Amniotic stem cell (primary cell): ENCODE measurements around the gene CDH13.

Source experiments
- DNase-seq: peaks from one replicate; lab custom pipeline; 2025; lab: John Stamatoyannopoulos, UW

Gene CDH13

DNA sequence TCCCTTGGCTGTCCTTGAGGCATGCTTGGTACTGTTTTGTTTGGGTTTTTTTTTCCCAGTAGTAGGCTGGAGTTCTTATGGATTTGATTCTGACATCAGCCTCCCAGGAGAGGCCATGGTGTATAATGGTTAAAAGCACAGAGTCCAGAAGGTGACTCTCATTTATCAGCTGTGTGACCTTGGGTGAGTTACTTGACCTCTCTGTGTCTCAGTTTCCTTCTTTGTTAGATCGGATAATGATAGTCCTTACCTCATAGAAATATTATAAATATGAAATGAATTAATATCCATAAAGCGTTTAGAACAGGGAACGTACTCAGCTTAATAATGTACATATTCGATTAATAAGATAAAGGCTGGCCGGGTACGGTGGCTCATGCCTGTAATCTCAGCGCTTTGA, 810.3 kb downstream of the CDH13 start:
- DNase-seq: no peak

DNA sequence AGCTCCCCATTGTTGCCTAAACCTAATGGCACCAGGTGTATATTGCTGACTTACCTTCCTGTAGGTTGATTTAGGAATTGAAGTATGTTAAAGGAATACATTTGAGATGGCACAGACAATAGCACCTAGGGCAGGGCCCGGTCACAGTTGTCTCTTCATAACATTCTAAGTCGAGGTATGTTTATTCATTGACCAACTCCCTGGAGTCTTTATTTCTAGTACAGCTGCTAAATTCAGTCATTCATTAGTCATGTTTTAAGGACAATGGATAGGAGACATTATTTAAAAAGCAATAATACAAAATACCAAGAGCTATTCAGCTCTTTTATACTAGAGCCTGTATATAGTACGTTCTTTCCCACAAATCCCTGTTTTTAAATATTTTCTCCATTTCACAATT, 811.6 kb downstream of the CDH13 start:
- no peak for DNase-seq

DNA sequence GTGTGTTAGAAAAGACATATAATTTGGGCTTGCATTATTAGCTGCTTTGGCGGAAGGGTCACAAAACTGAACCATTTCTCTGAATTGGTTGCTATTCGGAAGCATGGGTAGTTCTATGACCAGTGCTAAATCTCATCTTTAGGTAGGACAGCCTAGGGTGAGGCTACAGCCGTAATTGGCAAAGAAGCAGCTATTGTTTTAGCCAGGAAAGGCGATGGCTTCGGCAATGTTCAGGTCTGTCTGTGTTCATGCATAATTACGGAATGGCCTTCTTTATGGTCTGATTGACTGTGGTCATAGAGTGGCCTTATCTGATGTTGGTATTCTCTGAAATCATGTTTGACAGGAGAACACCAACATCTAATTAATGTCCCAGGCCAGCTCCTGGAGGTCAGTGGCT, 812.6 kb downstream of the CDH13 start:
- DNase-seq: no peak

DNA sequence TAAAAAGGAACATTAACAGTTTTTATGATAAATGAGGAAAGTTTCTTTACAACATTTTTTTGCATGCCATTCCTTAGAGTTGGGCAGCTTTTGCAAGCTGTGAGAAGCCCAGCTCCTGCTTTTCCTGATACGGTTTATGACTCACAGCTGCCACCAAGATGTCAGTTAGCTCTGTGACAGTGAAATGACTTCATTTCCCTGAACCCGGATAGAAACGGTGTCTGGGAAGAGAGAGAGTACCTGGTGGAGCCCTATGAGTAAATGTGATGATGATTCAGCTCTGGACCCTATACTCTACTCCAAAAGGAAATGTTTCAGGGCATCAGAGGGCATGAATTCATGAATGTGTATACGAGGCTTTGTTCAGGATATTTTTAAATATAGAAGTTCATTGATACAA, 814.7 kb downstream of the CDH13 start:
- no peak for DNase-seq

DNA sequence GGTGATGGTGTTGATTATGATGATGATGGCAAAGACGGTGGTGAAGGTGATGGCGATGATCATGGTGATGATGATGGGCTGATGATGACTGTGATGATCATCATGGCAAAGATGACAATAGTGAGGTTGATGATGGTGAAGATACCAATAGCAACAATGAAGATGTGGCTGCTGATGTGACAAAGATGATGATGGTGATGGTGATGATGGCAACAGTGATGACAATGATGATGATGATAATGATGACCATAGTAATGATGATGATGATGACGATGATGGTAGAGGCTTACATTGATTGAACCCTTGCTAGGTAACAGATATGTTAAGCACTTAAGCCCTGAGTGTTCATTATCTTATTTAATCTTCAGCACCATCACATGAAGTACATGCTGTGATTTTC, 817.2 kb downstream of the CDH13 start:
- no peak for DNase-seq

DNA sequence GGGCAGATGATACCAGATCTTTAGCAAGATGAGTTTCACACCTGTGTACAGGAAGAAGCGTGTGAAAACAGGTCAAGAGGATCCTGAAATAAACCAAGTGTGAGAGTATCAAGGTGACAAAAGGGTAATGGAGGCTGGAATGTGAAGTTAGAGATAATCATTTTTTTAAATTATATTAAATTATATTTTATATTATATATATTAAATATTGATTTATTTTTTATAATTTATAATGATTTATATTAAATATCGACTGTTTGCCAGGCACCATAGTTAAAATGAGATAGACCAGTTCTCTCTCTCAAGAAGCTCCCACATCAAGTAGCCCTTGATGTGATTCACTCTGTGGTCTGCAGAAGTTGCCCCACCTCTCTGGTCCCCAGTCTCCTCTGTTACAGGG, 820.8 kb downstream of the CDH13 start:
- DNase-seq: no peak

DNA sequence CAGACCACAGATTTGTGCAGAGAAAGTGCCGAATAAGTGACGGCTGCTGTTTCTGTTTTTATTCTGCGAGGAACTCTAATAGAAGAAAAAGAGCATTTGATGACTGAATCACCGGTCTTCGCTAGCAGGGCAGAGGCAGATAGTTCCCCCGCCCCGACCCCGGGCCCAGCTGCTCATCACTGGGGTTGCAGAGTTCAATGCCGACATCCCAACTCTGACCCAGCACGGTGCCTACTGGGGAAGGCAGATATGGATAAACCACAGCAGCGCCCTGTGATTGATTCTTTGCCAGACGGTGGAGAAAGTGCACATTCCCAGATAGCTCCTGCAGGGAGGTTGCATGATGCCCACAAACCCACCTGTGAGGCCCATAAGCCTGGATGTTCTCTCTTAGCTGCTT, 823.1 kb downstream of the CDH13 start:
- no peak for DNase-seq

DNA sequence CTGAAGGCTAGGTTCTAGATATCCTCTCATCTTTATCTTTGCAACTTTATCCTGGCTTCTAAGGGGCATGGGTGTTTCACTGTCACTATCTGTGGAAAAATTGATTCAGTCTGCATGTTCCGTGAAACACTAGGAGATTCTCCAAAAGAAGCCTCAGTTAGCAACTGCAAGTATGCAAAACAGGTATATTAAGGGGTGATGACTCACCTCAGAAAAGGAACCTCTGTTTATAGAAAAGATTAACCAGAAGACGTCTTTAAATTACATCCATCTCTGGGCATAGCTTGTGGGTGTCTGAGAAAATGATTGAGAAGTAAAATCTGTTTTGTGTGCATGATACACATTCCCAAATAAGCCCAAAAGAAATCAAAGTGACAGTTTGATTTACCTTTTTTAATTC, 827.2 kb downstream of the CDH13 start:
- no peak for DNase-seq

DNA sequence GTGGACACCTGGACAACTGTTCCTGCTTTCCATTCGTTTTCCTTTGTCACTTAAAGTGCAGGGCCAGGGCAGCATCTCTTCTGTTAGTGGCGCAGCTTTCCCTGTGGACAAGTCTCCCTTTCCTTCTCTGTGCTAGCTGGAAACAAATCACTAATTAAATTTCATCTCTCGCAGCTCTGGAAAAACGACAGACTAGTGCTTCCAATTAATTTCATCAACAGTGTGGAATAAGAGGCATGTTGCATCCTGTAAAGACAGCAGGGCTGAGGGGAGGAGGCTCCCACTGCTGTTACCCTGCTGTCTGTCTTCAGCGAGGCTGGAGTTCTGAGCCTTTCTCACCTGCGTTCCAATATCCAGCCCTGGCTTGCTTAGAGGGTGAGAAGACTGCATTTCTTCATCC, 828.9 kb downstream of the CDH13 start:
- no peak for DNase-seq

DNA sequence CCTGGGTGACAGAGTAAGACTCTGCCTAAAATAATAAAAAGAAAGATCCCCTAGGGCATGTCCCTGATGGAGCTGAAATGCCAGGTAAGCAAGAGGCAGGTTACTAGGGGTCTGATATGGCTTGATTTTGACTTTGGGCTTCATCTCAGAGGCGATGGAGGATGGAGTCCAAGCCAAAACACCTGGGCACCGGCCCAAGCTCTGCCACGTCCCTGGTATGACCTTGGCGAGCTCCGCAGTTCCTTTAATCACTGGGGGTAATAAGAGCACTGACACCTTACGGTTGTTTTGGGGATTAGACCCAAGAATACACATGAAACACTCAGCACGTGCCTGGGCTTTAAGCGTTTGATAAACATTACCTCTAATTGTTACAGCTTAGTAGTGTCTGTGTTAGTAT, 830.2 kb downstream of the CDH13 start:
- no peak for DNase-seq

DNA sequence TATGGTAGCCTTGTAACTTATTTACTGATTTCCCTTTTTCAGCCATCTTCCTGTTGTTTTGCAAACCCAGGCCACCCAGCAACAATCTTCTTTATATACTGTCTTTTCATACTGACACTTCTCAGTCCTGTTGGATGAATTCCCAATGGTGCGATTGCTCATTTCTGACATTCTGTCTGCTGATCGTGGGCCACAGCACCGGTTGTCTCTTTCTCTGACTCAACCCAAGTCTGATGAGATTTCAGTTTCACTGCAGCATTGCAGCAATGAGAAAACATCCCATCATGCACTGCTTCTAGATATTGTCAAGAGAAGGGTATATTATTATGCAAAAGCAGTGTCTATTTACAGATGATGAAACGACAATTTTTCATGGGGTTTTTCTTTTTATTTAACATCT, 831.8 kb downstream of the CDH13 start:
- peak; percentile 10 for DNase-seq

DNA sequence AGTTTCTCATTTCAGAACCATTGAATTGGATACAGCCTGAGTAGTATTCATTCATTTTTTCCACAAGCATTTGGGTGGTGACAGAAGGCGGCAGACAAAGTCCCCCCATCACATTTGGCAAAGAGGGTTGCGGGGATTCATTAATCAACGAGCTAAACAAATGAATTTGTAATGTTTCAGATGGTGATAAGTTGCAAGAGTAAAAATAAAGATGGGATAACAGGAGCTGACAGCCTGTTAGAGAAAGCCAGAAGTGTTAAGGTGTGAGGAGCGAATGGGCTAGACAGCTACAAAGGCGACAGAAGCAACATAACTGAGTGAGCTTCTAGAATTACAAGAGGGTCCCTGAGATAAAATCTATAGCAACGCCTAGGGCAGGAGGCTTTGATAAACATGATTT, 838.2 kb downstream of the CDH13 start:
- DNase-seq: no peak

DNA sequence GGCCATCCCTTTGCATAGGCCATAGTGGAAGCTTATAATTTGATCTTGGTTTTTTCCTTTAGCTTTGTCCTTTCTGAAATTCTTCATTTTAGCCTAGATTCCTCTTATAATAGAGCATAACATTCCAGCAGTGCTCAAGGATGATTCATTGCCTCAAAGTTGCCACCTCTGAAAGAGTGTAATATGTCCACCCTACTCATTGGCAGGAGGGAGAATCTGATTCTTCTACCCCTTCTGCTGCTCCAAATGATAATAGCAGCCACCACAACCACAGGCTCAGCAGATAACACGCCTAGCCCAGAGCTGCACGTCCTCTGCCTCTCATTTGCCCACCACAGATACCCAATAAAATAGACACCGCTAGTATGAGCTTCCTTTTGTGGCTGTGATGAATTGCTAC, 843.6 kb downstream of the CDH13 start:
- DNase-seq: peak; percentile 23

DNA sequence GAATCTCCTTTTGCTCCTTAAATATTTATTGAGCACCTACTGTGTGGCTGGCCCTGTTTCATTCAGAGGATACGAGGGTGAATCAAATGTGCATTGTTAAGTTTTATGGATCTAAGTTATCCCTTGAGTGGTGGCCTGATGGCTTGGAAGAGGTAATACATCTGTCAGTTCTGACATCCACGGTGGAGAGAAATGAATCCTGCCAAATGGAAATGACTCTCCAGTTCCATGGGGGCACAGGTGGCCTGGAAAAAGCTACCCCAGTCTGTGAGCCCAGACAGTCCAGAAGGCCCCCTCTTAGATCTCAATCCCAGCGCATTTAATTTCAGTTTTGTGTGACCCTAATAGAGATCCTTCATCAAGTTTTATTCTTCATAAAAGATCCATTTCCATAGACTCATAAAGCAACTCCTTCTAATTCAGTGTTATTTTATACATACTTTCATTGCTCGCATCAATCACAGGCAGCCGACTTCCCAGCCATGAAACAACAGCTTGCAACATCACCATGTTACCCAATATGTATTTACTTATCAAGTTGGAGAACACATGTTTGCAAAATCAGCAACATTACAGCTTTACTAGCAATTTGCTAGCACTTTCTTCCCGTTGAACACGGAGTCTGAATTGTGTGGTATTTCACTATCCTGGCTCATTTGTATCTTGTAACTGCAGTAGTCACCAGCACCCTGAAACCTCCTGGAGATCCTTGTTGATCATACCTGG, 846.2 kb downstream of the CDH13 start:
- no peak for DNase-seq

DNA sequence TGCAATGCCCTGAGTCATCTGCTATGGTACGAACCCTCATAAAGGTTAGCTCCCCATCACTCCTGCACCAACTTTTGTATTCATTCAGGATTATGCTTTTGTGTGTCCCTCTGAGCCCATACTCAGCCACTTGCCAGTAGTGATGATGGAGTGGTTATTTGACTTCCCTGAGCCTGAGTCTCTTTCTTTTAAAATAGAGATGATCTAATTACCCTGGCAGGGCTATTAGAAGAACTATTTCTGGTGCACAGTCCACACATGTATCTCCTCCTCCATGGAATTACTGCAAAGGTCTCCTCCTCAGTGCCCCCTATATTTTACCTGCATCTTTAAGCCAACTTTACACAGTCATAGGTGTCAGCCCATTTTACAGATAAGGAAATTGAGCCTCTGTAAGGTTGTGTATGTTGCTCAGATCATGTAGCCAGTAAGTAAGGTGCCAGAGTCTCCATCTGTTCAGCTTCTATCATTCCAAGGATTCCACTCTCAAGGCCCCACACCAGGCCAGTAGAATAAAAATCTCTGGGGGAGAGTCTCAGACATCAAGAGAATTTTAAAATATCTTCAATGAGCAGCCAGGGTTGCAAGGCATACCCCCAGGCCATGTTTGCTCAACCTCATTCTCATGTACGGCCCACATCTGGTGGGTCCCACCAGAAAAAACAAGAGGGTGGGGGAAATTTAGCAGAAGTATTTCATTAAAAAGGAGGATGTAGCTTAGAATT, 847.3 kb downstream of the CDH13 start:
- no peak for DNase-seq

DNA sequence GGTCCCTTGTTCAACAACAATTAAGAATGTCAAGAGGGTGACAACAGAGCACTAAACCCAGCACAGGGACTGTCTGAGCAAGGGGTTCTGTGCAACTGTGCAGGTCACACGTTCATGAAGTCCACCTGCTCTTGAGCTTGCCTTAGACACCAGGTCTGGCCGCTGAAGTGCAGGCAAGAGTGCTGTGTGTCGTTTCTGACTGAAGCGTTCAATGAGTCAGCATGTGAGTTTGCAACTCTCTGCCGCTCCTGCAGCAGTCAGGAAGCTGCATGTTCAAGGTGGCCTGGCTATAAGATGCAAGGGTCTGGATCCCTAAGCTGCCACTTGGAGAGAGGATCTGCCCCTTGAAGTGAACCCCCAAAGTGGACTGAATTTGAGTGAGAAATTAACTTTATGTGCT, 848.3 kb downstream of the CDH13 start:
- DNase-seq: no peak

DNA sequence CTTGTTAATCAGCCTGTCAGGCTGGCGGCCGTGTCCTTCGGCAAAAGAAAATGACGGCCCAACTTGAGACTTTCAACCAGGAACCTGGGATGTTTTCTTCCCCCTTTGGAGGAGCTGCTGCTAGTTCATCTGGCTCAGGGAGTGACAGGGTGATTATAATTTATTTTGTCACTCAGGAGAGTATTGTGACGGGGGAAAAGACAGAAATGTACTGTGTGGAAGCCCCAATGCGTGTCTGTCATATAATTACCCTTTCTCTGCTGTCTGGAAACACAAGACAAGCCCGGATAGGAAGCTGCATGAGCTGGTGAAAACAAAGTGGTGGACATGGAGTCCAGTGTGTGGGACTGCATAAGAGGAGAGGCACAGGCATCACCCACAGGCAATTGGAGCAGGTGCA, 854.8 kb downstream of the CDH13 start:
- no peak for DNase-seq

DNA sequence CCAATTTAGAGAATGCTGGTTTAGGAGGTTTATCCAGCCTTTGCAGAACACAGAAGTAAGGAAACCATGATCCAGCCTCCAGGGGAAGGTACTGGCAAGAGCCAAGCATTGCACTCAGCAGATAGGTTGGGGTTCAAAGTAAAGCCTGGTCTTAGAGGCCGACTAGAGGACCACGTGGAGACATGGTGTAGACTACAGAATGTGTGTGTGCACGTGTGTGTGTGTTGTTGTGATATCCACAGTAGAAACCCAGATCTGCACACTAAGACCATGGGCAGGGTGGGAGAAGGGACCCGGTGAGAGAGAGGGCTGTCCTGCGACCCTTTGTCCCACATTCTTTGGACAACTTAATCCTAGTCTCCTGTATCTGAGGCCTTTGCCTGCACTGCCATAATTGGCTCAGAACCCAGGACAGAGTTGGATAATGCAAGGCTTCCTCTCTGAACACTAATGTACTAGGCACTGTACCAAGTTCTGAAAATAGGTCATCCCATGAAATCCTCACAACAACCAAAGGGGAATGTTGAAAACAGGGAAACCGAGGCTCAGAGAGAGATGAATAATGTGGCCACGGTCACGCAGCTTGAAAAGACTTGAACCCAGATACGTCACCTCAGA, 855.9 kb downstream of the CDH13 start:
- no peak for DNase-seq

DNA sequence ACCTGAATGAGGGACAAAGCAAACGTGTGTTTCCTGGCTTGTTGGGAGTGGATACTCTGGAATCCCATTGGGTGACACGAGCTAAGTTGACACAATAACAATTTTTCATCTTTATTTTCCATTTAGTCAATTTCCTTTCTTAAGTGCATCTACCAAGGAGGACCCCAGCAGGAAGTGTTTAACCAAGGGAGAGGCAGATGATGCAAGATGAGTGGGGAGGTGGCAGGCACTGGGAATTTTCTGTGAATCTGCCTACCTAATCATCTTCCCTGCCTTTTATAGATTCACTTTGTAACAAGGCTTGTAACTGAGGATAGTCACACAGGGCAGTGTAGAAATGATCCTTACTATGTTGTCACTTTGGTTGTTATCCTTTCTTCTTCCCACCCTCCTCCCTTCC, 863.3 kb downstream of the CDH13 start:
- no peak for DNase-seq

DNA sequence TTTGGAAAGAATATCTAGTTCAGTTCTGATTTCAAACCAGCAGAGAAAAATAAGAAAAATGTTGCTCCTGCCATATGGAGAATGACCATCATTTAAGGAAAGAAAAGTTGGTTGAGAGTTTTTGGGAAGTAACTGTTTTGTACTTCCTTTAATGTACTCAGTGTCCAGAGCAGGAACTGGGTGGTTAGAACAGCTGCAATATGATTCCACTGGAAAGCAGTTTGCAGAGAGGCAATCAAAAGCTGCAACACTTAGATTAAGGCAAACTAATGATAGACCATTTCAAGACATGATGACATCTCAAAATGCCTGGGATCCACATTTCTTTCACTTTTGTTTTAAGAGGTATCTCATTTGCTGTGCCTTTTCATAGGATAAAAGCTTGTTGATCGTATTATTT, 867.7 kb downstream of the CDH13 start:
- no peak for DNase-seq

DNA sequence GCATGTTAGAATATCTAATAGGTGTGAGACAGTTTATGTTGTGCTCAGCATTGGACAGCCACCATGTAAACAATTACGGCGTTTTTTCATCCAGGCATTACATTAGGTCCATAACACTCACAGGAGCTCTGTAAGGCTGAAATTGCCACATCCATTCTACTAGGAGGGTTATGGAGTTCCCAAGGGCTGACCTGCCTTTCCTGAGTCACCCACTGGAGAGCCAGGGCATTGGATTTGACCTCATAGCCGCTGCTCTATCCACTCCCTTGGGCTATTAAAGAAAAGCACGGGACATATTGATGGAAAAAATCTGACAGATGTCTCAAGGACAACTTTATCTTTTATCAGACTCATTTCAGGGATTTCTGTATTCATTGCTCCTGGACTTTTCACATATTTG, 874.7 kb downstream of the CDH13 start:
- DNase-seq: no peak

DNA sequence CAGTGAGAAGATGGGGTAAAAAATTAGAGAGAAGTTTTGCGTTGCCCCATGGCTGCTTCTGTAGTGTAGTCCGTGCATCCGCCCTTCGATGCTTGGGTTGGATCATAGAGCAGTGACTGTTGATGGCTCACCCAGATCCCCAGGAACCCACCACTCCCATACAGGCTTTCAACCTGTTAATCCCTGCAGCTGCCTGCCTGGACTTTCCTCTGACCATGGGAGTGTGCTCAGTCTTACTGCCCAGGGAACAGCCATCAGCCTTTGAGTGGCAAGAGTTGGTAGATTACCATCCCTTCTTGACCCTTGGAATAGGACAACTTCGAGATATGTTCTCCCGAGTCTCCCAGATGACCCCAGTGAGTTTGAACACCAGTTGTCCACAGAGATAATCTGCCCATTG, 881.5 kb downstream of the CDH13 start:
- DNase-seq: no peak

DNA sequence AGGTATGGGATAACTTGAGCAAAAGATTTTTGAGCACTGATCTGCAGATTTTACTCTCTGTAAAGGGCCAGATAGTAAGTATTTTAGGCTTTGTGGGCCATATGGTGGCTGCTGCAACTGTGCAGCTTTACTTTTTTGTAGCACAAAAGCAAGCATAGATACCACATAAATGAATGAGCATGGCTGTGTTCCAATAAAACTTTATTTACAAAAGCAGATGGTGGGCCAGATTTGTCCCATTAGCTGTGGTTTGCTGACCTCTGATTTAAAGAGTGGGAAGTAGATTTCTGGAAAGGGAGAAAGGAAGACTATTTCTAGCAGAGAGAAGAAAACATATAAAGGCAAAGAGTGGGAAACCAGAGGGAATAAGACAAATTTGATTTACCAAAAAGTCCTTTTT, 882.5 kb downstream of the CDH13 start:
- no peak for DNase-seq

DNA sequence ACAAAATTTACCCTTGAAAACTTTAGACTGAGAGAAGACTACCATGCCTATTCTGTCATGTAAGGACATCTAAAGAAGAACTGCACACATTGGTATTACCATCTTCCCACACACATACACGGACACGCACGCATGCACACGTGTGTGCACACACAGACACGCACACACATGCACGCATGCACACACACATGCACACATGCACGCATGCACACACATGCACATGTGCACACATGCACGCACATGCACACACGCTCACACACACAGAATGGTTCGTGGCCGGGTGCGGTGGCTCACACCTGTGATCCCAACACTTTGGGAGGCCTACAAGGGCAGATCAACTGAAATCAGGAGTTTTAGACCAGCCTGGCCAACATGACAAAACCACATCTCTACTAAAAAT, 884.1 kb downstream of the CDH13 start:
- no peak for DNase-seq
